ENCODE results near the gene SMYD3. TPM values are rescaled to one million over a fixed set of nuclear protein-coding genes. Genes with fewer than 3 reads are reported as not detected.

Gene SMYD3
- total and polyA plus RNA-seq, 2 of the 4 experiments (the other 2 are of a cell fraction), result 26.5 to 37.6 TPM

DNA sequence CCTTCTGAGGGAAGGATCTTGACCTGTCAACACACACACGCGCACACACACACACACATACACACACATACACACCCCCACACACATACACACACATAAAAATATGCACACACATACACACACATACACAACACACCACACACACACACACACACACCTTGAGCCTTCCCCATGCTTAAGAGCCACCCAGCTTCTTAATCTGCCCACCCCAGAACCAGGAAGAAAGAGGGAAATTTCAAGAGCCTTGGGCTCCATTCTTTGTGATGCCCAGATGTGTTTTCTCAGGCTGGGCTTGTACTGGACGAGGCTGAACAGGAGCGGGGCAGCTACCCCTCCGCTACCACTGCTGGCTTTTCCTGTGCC is 708.7 kb downstream of the SMYD3 start:
- H3K79me1 ChIP-seq (ENCODE audit: low read depth in 1 of 2, low read length in 2 of 2), result no peaks in the 10 kb centered on the region
- no TSS peak for BruUV-seq (replicated peaks)
- H2BK15ac ChIP-seq (ENCODE audit: low read depth, low read length), result no peak overlapping the region; the same call in 2 of the 3 replicates
- dilution Hi-C loops (cut with HindIII; ENCODE audit: low sequenced_read_pairs, unreplicated experiment), result no loop called here
- peak overlapping the region; percentile 39 for H2BK20ac ChIP-seq (ENCODE audit: low read depth, low read length)
- in situ Hi-C loops (cut with MboI; ENCODE audit: low sequenced_read_pairs), result no loop called here
- H3K56ac ChIP-seq (ENCODE audit: extremely low read depth, insufficient read depth, low read length), result no peak overlapping the region
- peaks cover 16% of the 10 kb centered on the region for H3K4me1 ChIP-seq (ENCODE audit: control insufficient read depth, insufficient read depth, low read length)
- no peak overlapping the region for H3K9ac ChIP-seq (ENCODE audit: low read depth, low read length)
- H2AFZ ChIP-seq (replicated peaks; ENCODE audit: low read length, poor library complexity), result no peak overlapping the region
- no peak overlapping the region; the same call in 1 of the 2 replicates for H3K14ac ChIP-seq (replicated peaks; ENCODE audit: low read depth, low read length)
- H3K4me3 ChIP-seq (ENCODE audit: insufficient read depth, low read depth, low read length), result no peak overlapping the region
- H3K4me2 ChIP-seq (ENCODE audit: low read depth, low read length), result no peak overlapping the region
- H3K23ac ChIP-seq (ENCODE audit: low read depth, low read length), result no peak overlapping the region
- no peak for ATAC-seq (ENCODE audit: low read depth)
- H3K4ac ChIP-seq (ENCODE audit: low read depth, low read length), result peak overlapping the region; percentile 44
- TF ChIP-seq RCOR1 (IDR thresholded peaks at IDR 0.05; ENCODE audit: insufficient replicate concordance, low read length) (no peak), MXI1 (IDR thresholded peaks at IDR 0.05; ENCODE audit: borderline replicate concordance, low read depth, low read length) (no peak), NFE2L2 (IDR thresholded peaks at IDR 0.05; ENCODE audit: low read depth, low read length) (no peak), CEBPB (IDR thresholded peaks at IDR 0.05; ENCODE audit: low read depth, low read length) (no peak), BHLHE40 (IDR thresholded peaks at IDR 0.05; ENCODE audit: low read depth, low read length) (no peak), FOS (IDR thresholded peaks at IDR 0.05; ENCODE audit: low read depth, low read length) (no peak), POLR2A (IDR thresholded peaks at IDR 0.05; ENCODE audit: low read depth, low read length) (no peak), RAD21 (IDR thresholded peaks at IDR 0.05; ENCODE audit: low read length) (no peak)
- TF ChIP-seq, protein P1, sequence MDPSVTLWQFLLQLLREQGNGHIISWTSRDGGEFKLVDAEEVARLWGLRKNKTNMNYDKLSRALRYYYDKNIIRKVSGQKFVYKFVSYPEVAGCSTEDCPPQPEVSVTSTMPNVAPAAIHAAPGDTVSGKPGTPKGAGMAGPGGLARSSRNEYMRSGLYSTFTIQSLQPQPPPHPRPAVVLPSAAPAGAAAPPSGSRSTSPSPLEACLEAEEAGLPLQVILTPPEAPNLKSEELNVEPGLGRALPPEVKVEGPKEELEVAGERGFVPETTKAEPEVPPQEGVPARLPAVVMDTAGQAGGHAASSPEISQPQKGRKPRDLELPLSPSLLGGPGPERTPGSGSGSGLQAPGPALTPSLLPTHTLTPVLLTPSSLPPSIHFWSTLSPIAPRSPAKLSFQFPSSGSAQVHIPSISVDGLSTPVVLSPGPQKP (IDR thresholded peaks at IDR 0.05; ENCODE audit: borderline replicate concordance, low read depth, low read length), result no peak
- TF ChIP-seq, protein P2, sequence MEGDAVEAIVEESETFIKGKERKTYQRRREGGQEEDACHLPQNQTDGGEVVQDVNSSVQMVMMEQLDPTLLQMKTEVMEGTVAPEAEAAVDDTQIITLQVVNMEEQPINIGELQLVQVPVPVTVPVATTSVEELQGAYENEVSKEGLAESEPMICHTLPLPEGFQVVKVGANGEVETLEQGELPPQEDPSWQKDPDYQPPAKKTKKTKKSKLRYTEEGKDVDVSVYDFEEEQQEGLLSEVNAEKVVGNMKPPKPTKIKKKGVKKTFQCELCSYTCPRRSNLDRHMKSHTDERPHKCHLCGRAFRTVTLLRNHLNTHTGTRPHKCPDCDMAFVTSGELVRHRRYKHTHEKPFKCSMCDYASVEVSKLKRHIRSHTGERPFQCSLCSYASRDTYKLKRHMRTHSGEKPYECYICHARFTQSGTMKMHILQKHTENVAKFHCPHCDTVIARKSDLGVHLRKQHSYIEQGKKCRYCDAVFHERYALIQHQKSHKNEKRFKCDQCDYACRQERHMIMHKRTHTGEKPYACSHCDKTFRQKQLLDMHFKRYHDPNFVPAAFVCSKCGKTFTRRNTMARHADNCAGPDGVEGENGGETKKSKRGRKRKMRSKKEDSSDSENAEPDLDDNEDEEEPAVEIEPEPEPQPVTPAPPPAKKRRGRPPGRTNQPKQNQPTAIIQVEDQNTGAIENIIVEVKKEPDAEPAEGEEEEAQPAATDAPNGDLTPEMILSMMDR (conservative IDR thresholded peaks at IDR 0.05; ENCODE audit: low read depth, low read length), result no peak
- H4K8ac ChIP-seq (ENCODE audit: low read depth in 2 of 2, low read length in 2 of 2), result peak overlapping the region in 1 of 2 experiments; percentile 63; a peak in 1 of 4 replicates
- H3K9me3 ChIP-seq (ENCODE audit: control insufficient read depth, insufficient read depth, low read length), result no peaks in the 10 kb centered on the region
- no peak overlapping the region for H2AK9ac ChIP-seq (replicated peaks; ENCODE audit: low read depth, low read length, poor library complexity)
- peak overlapping the region; percentile 48; the same call in 1 of the 2 replicates for H4K91ac ChIP-seq (ENCODE audit: insufficient read depth, low read depth, low read length)
- CTCF ChIA-PET, result interaction anchor here (1.2 kb wide), 1 partner anchor 11 kb away, joined by 3 read pairs; no protein-coding TSS in a partner anchor
- intact Hi-C loops (cut with micrococcal nuclease), result no loop called here
- no peak for DNase-seq
- peak overlapping the region; percentile 62 for H4K5ac ChIP-seq (ENCODE audit: low read depth, low read length)
- no peaks in the 10 kb centered on the region for H3K36me3 ChIP-seq (ENCODE audit: control insufficient read depth, insufficient read depth, low read length)
- H3K9me1 ChIP-seq (ENCODE audit: insufficient read depth, low read length), result peaks cover 8% of the 10 kb centered on the region
- peak overlapping the region; percentile 72 for H2AK5ac ChIP-seq (ENCODE audit: low read depth, low read length)
- H3K18ac ChIP-seq (ENCODE audit: low read depth, low read length), result peak overlapping the region; percentile 90
- H4K20me1 ChIP-seq (ENCODE audit: insufficient read depth, low read length), result no peaks in the 10 kb centered on the region
- POLR2A ChIA-PET (ENCODE audit: unreplicated experiment), result no interaction called here
- H2BK5ac ChIP-seq (ENCODE audit: low read depth, low read length, poor library complexity, severe bottlenecking), result peak overlapping the region; percentile 68
- no CpG with 5 or more reads among the region's 5 CpGs for WGBS, 2 experiments (ENCODE audit: extremely low coverage in 2 of 2, insufficient read length in 1 of 2)
- H2BK120ac ChIP-seq (ENCODE audit: low read depth, low read length), result peak overlapping the region; percentile 56; the same call in 1 of the 2 replicates
- no peaks in the 10 kb centered on the region for H3K27me3 ChIP-seq (ENCODE audit: control insufficient read depth, insufficient read depth, low read length)
- H3K27ac ChIP-seq (ENCODE audit: insufficient read depth, low read length), result peak overlapping the region; percentile 43; the same call in 1 of the 2 replicates
